ENCODE results near the gene THSD4. TPM values are rescaled to one million over a fixed set of nuclear protein-coding genes. Genes with fewer than 3 reads are reported as not detected.

Gene THSD4
- total and polyA plus RNA-seq, 9 of the 15 experiments (the other 6 are each of a cell fraction or from before 2014, with no cell fraction given): 0.04 TPM; not detected in 5

- H3K4me3 ChIP-seq: no peak overlapping the region
- H3K27me3 ChIP-seq (ENCODE audit: control insufficient read depth in 2 of 2, insufficient read depth in 2 of 2, low read length in 2 of 2): no peaks in the 10 kb centered on the region
- H4K20me1 ChIP-seq (replicated peaks; ENCODE audit: control insufficient read depth, insufficient read depth, low read length): no peaks in the 10 kb centered on the region
- TF ChIP-seq ZNF121 (CRISPR knock-in tag; conservative IDR thresholded peaks at IDR 0.05) (no peak), ZNF41 (CRISPR knock-in tag; conservative IDR thresholded peaks at IDR 0.05) (no peak), THRA (IDR thresholded peaks at IDR 0.05) (no peak), ZNF79 (CRISPR knock-in tag; IDR thresholded peaks at IDR 0.05; ENCODE audit: low read depth) (no peak), GABPB1 (CRISPR knock-in tag; IDR thresholded peaks at IDR 0.05) (no peak), ZBTB8A (IDR thresholded peaks at IDR 0.05; ENCODE audit: partially characterized antibody) (no peak), SPI1 (IDR thresholded peaks at IDR 0.05; ENCODE audit: borderline replicate concordance, low read depth, low read length) (no peak), ZNF184 (CRISPR knock-in tag; IDR thresholded peaks at IDR 0.05) (no peak), CEBPG (CRISPR knock-in tag; IDR thresholded peaks at IDR 0.05) (no peak), CEBPG (tag; conservative IDR thresholded peaks at IDR 0.05 in 1 of 2, IDR thresholded peaks at IDR 0.05 in 1 of 2) (no peak), ZNF143 (CRISPR knock-in tag; IDR thresholded peaks at IDR 0.05) (no peak), NFIC (IDR thresholded peaks at IDR 0.05) (no peak), KAT7 (CRISPR knock-in tag; IDR thresholded peaks at IDR 0.05; ENCODE audit: borderline replicate concordance) (no peak), MAFF (IDR thresholded peaks at IDR 0.05; ENCODE audit: low read length) (no peak), SMARCE1 (IDR thresholded peaks at IDR 0.05) (no peak), HDGF (IDR thresholded peaks at IDR 0.05) (no peak)
- no peak overlapping the region for H3K27ac ChIP-seq (ENCODE audit: extremely low read depth, low read depth, low read length)
- in situ Hi-C loops (cut with MboI): no loop called here
- H2AFZ ChIP-seq (ENCODE audit: low read depth, low read length): no peak overlapping the region
- H3K9me1 ChIP-seq (ENCODE audit: control insufficient read depth, insufficient read depth, low read length): no peaks in the 10 kb centered on the region
- no TSS peak for BruUV-seq (replicated peaks)
- no peak overlapping the region for H3K9ac ChIP-seq (ENCODE audit: insufficient read depth in 1 of 2, low read depth in 2 of 2, low read length in 2 of 2)
- no peaks in the 10 kb centered on the region for H3K79me2 ChIP-seq (ENCODE audit: control insufficient read depth, insufficient read depth, low read length)
- CTCF ChIA-PET (ENCODE audit: low intra/inter-chr PET ratio): no interaction called here
- no peaks in the 10 kb centered on the region for H3K36me3 ChIP-seq (ENCODE audit: control insufficient read depth, insufficient read depth, low read length)
- intact Hi-C loops (cut with micrococcal nuclease): no loop called here
- ATAC-seq (no peak), DNase-seq (ENCODE audit: extremely low read depth in 1 of 4, low spot score in 3 of 4) (no peak), FAIRE-seq (no peak)
- H3K9me3 ChIP-seq (replicated peaks; ENCODE audit: control insufficient read depth, insufficient read depth, low read depth, low read length): no peaks in the 10 kb centered on the region
- H3K4me1 ChIP-seq (replicated peaks in 1 of 2; ENCODE audit: control insufficient read depth in 2 of 2, insufficient read depth in 2 of 2, low read length in 2 of 2): no peaks in the 10 kb centered on the region
- H3K4me2 ChIP-seq (ENCODE audit: insufficient read depth, low read length): no peak overlapping the region
- POLR2A ChIA-PET: no interaction called here
Observed at GRCh38 chr15:71170163-71170562, 54.9 kb downstream of the THSD4 start.
